GM13977 (cell line): ENCODE results near the gene DDX51.

ENCODE experiments used
- DNase-seq: peaks from one replicate; pipeline ENCODE4 v3.0.0; 2012; ENCODE audit warnings: low spot score
- CTCF ChIP-seq: IDR thresholded peaks from 2 replicates; pipeline ENCODE4 v1.5.1; 2012; ENCODE audit warnings: mild to moderate bottlenecking, control low read depth; ENCODE audit not compliant: insufficient read depth; ENCODE audit errors: extremely low read depth, missing control alignments
- in situ Hi-C: fragments of 300-500 bp; cut with MboI; formaldehyde crosslinking; loops from one replicate; pipeline ENCODE4 v1.12.0; 2022; ENCODE audit warnings: low sequenced_read_pairs, low pct_unique_long_range_greater_than_20kb, mixed read lengths, inconsistent platforms; ENCODE audit not compliant: unreplicated experiment

The DDX51 gene

GRCh38 chr12:132176920-132177551 lies 32.9 kb upstream of the DDX51 start:
- in situ Hi-C loops, result no loop called here
- no peak for DNase-seq
- TF ChIP-seq CTCF, result no peak

GRCh38 chr12:132176385-132176919 lies 32.3 kb upstream of the DDX51 start:
- in situ Hi-C loops, result no loop called here
- no peak for TF ChIP-seq CTCF
- no peak for DNase-seq

- in situ Hi-C loops, result no loop called here
- no peak for TF ChIP-seq CTCF
- DNase-seq, result no peak
Measured at GRCh38 chr12:132175496-132176384, 31.6 kb upstream of the DDX51 start.

- in situ Hi-C loops, result no loop called here
- DNase-seq, result no peak
- TF ChIP-seq CTCF, result no peak
Measured at GRCh38 chr12:132174839-132175490, 30.8 kb upstream of the DDX51 start.

- in situ Hi-C loops, result no loop called here
- no peak for TF ChIP-seq CTCF
- no peak for DNase-seq
Measured at GRCh38 chr12:132174015-132174838, 30.1 kb upstream of the DDX51 start.
